Progenitor cell of endocrine pancreas (in vitro differentiated cells): ENCODE measurements around the gene CLBA1. TPM values are rescaled to one million over a fixed set of nuclear protein-coding genes. Genes with fewer than 3 reads are reported as not detected.
"Not testable (repeated sequence)": the region's sequence is repeated elsewhere in the genome, so short reads cannot be mapped to it uniquely, and the experiment has no call there.

Experiments
- DNase-seq: peaks from one replicate; pipeline ENCODE4 v3.0.0; 2021; ENCODE audit warnings: low spot score; ENCODE audit not compliant: unreplicated experiment
- H3K27ac Mint-ChIP-seq: 2 replicates; pipeline ENCODE4 v1.8.0; 2021; ENCODE audit warnings: mild to moderate bottlenecking, moderate library complexity, mixed read lengths
- H3K27me3 Mint-ChIP-seq: 2 replicates; pipeline ENCODE4 v1.8.0; 2021; ENCODE audit warnings: mixed read lengths
- H3K36me3 Mint-ChIP-seq: 2 replicates; pipeline ENCODE4 v1.8.0; 2022; ENCODE audit warnings: mixed read lengths; ENCODE audit not compliant: insufficient read depth
- H3K4me1 Mint-ChIP-seq: 2 replicates; pipeline ENCODE4 v1.8.0; 2021; ENCODE audit warnings: low read depth, mixed read lengths
- H3K4me3 Mint-ChIP-seq: 2 replicates; pipeline ENCODE4 v1.8.0; 2021; ENCODE audit warnings: low read depth, mild to moderate bottlenecking, moderate library complexity, mixed read lengths
- H3K9me3 Mint-ChIP-seq: 2 replicates; pipeline ENCODE4 v1.8.0; 2021; ENCODE audit warnings: low read depth, mixed read lengths
- CTCF ChIP-seq: fragments of 200-600 bp; sonication (generic); IDR thresholded peaks from one replicate; pipeline ENCODE4 v1.5.0; 2021; ENCODE audit warnings: antibody characterized with exemption, mild to moderate bottlenecking; ENCODE audit not compliant: unreplicated experiment
- total RNA-seq: library from RNA; stranded (reverse); gene quantifications from 2 replicates; pipeline ENCODE4 v1.2.1, GENCODE V29; 2021

Gene CLBA1
- total RNA-seq, 1 donor from 2014 or later, result 20.8 TPM

DNA sequence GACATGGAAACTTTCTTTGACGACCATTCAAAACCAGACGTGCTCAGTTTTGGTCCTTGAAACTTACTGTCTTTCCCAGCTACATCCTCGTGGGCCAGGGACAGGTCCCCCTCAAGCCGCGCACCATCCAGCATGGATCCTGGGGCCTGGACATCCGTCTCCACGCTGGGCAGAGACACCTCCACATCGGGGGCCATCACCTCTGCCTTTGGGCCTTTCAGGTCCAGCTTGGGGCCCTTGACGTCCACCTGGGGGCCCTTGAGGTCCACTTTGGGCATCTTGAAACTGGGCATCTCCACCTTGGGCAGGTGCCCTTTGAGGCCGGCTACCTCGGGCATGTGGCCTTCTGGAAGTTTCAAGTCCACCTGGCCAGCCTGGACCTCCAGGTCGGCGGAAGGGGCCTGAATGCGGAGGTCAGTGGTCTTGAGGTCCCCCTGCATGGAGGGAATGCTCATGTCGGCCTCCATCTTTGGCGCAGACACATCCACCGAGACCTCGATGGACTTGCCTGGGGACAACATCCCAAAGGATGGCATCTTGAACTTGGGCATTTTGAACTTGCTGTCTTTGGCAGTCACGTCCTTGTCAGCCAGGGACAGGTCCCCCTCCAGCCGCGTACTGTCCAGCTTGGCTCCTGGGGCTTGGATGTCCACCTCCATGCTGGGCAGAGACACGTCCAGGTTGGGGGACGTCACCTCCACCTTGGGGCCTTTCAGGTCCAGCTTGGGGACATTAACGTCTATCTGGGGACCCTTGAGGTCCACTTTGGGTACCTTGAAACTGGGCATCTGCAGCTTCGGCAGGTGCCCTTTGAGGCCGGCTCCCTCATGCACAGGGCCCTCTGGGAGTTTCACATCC lies 43.9 kb upstream of the CLBA1 start:
- Mint-ChIP-seq H3K4me3 (no peak overlapping the region), H3K27me3 (peaks cover 44% of the 10 kb centered on the region), H3K36me3 (no peaks in the 10 kb centered on the region), H3K27ac (no peak overlapping the region), H3K9me3 (no peaks in the 10 kb centered on the region), H3K4me1 (no peaks in the 10 kb centered on the region)
- no peak for TF ChIP-seq CTCF
- DNase-seq, result no peak

DNA sequence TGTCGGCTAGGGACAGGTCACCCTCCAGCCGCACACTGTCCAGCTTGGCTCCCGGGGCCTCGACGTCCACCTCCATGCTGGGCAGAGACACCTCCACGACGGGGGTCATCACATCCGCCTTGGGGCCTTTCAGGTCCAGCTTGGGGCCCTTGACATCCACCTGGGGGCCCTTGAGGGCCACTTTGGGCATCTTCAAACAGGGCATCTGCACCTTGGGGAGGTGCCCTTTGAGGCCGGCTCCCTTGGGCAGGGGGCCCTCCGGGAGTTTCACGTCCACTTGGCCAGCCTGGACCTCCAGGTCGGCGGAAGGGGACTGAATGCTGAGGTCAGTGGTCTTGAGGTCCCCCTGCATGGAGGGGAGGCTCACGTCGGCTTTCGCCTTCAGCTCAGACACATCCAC lies 43.0 kb upstream of the CLBA1 start:
- Mint-ChIP-seq H3K4me1 (no peaks in the 10 kb centered on the region), H3K36me3 (no peaks in the 10 kb centered on the region), H3K9me3 (no peaks in the 10 kb centered on the region), H3K27ac (no peak overlapping the region), H3K4me3 (no peak overlapping the region), H3K27me3 (peaks cover 35% of the 10 kb centered on the region)
- no peak for TF ChIP-seq CTCF
- DNase-seq, result no peak

GRCh38 chr14:104943216-104944015 lies 42.2 kb upstream of the CLBA1 start:
- not testable (repeated sequence) for DNase-seq, H3K4me1 Mint-ChIP-seq, H3K4me3 Mint-ChIP-seq, H3K36me3 Mint-ChIP-seq, H3K27ac Mint-ChIP-seq, H3K9me3 Mint-ChIP-seq
- H3K27me3 Mint-ChIP-seq, result peaks cover 27% of the 10 kb centered on the region

GRCh38 chr14:104944016-104944308 lies 41.6 kb upstream of the CLBA1 start:
- peaks cover 21% of the 10 kb centered on the region for H3K27me3 Mint-ChIP-seq
- H3K4me3 Mint-ChIP-seq, DNase-seq, H3K4me1 Mint-ChIP-seq, H3K27ac Mint-ChIP-seq, H3K9me3 Mint-ChIP-seq, H3K36me3 Mint-ChIP-seq: not testable (repeated sequence)

DNA sequence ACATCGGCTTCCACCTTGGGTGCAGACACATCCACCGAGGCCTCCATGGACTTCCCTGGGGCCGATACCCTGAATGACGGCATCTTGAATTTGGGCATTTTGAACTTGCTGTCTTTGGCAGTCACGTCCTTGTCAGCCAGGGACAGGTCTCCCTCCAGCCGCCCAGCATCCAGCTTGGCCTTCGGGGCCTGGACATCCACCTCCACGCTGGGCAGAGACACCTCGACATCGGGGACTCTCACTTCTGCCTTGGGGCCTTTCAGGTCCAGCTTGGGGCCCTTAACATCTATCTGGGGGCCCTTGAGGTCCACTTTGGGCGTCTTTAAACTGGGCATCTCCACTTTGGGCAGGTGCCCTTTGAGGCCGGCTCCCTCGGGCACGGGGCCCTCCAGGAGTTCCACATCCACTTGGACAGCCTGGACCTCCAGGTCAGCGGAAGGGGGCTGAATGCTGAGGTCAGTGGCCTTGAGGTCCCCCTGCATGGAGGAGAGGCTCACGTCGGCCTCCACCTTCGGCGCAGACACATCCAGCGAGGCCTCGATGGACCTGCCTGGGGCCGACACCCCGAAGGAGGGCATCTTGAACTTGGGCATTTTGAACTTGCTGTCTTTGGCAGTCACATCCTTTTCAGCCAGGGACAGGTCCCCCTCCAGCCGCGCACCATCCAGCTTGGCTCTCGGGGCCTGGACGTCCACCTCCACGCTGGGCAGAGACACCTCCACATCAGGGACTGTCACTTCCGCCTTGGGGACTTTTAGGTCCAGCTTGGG lies 41.0 kb upstream of the CLBA1 start:
- H3K27me3 Mint-ChIP-seq, result peaks cover 15% of the 10 kb centered on the region
- H3K4me1 Mint-ChIP-seq, H3K9me3 Mint-ChIP-seq, DNase-seq, H3K27ac Mint-ChIP-seq, H3K4me3 Mint-ChIP-seq, H3K36me3 Mint-ChIP-seq: not testable (repeated sequence)

- not testable (repeated sequence) for H3K4me1 Mint-ChIP-seq, H3K9me3 Mint-ChIP-seq, H3K4me3 Mint-ChIP-seq, H3K36me3 Mint-ChIP-seq, H3K27ac Mint-ChIP-seq, H3K27me3 Mint-ChIP-seq, DNase-seq
Observed at GRCh38 chr14:104945266-104945665, 40.3 kb upstream of the CLBA1 start.

GRCh38 chr14:104945986-104946965 lies 39.3 kb upstream of the CLBA1 start:
- DNase-seq, H3K4me3 Mint-ChIP-seq: not testable (repeated sequence)

GRCh38 chr14:104947201-104947600 lies 38.4 kb upstream of the CLBA1 start:
- H3K4me1 Mint-ChIP-seq, H3K4me3 Mint-ChIP-seq, H3K27ac Mint-ChIP-seq, H3K9me3 Mint-ChIP-seq, H3K27me3 Mint-ChIP-seq, DNase-seq, H3K36me3 Mint-ChIP-seq: not testable (repeated sequence)

More at GRCh38 chr14:104945986-104946965, 39.3 kb upstream of the CLBA1 start:
- not testable (repeated sequence) for H3K27me3 Mint-ChIP-seq, H3K27ac Mint-ChIP-seq, H3K9me3 Mint-ChIP-seq, H3K36me3 Mint-ChIP-seq, H3K4me1 Mint-ChIP-seq

DNA sequence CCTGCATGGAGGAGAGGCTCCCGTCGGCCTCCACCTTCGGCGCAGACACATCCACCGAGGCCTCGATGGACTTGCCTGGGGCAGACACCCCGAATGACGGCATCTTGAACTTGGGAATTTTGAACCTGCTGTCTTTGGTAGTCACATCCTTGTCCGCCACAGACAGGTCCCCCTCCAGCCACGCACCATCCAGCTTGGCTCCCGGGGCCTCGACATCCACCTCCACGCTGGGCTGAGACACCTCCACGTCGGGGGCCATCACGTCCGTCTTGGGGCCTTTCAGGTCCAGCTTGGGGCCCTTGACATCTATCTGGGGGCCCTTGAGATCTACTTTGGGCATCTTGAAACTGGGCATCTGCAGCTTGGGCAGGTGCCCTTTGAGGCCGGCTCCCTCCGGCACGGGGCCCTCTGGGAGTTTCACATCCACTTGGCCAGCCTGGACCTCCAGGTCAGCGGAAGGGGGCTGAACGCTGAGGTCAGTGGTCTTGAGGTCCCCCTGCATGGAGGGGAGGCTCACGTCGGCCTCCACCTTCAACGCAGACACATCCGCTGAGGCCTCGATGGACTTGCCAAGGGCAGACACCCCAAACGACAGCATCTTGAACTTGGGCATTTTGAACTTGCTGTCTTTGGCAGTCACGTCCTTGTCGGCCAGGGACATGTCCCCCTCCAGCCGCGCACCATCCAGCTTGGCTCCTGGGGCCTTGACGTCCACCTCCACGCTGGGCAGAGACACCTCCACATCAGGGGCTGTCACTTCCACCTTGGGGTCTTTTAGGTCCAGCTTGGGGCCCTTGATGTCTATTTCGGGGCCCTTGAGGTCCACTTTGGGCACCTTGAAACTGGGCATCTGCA lies 37.5 kb upstream of the CLBA1 start:
- not testable (repeated sequence) for H3K9me3 Mint-ChIP-seq, H3K27me3 Mint-ChIP-seq, DNase-seq, H3K36me3 Mint-ChIP-seq, H3K4me1 Mint-ChIP-seq, H3K27ac Mint-ChIP-seq, H3K4me3 Mint-ChIP-seq
